Body of pancreas (tissue), 4 donors: ENCODE data around the gene RTKN2.

Source experiments
- POLR2A ChIP-seq, 3 donors: fragments of 450-650 bp; IDR thresholded peaks; one replicate each; pipeline ENCODE4 v1.6.1; 2016; ENCODE audit warnings: antibody characterized with exemption in 3 of 3, mild to moderate bottlenecking in 2 of 3
- TF ChIP-seq, protein P1 (sequence below), 7 experiments: fragments of 450-650 bp in 4 of 7; fragments of 200-600 bp in 3 of 7; sonication (generic) in 3 of 7; IDR thresholded peaks; one replicate each; pipeline ENCODE4 v1.5.1; 2016 to 2019; ENCODE audit warnings: antibody characterized with exemption in 7 of 7

DNA sequence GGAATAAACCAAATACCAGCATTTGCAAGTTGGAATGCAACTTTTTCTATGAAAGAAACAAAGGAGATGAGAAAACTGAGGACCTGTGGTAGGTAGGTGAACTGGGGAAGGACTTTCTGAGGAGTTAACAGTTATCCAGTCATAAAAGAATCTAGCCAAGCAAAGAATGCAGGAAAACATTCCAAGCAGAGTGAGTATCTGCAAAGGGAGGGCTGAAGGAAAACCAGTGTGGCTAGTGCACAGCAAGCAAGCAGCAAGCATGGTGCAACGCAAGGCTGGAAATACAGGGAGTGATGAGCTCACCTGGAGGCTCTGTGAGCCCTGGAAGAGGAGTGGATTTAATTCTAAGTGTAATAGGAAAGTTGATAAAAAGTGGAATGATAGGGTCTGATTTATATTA is 44.0 kb downstream of the RTKN2 start:
- TF ChIP-seq, protein P1, sequence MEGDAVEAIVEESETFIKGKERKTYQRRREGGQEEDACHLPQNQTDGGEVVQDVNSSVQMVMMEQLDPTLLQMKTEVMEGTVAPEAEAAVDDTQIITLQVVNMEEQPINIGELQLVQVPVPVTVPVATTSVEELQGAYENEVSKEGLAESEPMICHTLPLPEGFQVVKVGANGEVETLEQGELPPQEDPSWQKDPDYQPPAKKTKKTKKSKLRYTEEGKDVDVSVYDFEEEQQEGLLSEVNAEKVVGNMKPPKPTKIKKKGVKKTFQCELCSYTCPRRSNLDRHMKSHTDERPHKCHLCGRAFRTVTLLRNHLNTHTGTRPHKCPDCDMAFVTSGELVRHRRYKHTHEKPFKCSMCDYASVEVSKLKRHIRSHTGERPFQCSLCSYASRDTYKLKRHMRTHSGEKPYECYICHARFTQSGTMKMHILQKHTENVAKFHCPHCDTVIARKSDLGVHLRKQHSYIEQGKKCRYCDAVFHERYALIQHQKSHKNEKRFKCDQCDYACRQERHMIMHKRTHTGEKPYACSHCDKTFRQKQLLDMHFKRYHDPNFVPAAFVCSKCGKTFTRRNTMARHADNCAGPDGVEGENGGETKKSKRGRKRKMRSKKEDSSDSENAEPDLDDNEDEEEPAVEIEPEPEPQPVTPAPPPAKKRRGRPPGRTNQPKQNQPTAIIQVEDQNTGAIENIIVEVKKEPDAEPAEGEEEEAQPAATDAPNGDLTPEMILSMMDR (IDR thresholded peaks at IDR 0.05) = no peak
- TF ChIP-seq POLR2A (IDR thresholded peaks at IDR 0.05) = no peak
